Mesothelial cell of epicardium (in vitro differentiated cells): ENCODE measurements around the gene SPATA1. TPM values are rescaled to one million over a fixed set of nuclear protein-coding genes. Genes with fewer than 3 reads are reported as not detected.
"Not testable (repeated sequence)": the region's sequence is repeated elsewhere in the genome, so short reads cannot be mapped to it uniquely, and the experiment has no call there.

ENCODE experiments used
- DNase-seq, 2 experiments: peaks; one replicate each; pipeline ENCODE4 v3.0.0; 2021; ENCODE audit warnings: low spot score in 2 of 2; ENCODE audit not compliant: unreplicated experiment in 2 of 2
- H3K27ac Mint-ChIP-seq: 2 replicates; pipeline ENCODE4 v1.8.0; 2021; ENCODE audit warnings: mixed read lengths
- H3K27me3 Mint-ChIP-seq: 2 replicates; pipeline ENCODE4 v1.8.0; 2021; ENCODE audit warnings: low read depth, mixed read lengths
- H3K36me3 Mint-ChIP-seq: 2 replicates; pipeline ENCODE4 v1.8.0; 2021; ENCODE audit warnings: mixed read lengths
- H3K4me1 Mint-ChIP-seq: 2 replicates; pipeline ENCODE4 v1.8.0; 2021; ENCODE audit warnings: mixed read lengths
- H3K4me3 Mint-ChIP-seq: 2 replicates; pipeline ENCODE4 v1.8.0; 2021; ENCODE audit warnings: mild to moderate bottlenecking, moderate library complexity, mixed read lengths
- H3K9me3 Mint-ChIP-seq: 2 replicates; pipeline ENCODE4 v1.8.0; 2021; ENCODE audit warnings: mixed read lengths
- CTCF ChIP-seq: fragments of 200-600 bp; sonication (generic); IDR thresholded peaks from one replicate; pipeline ENCODE4 v1.5.0; 2021; ENCODE audit warnings: antibody characterized with exemption; ENCODE audit not compliant: unreplicated experiment
- total RNA-seq: library from RNA; stranded (reverse); gene quantifications from 3 replicates; pipeline ENCODE4 v1.2.1, GENCODE V29; 2021

SPATA1 gene
- total RNA-seq, 1 donor from 2014 or later, result 1.2 TPM

DNA sequence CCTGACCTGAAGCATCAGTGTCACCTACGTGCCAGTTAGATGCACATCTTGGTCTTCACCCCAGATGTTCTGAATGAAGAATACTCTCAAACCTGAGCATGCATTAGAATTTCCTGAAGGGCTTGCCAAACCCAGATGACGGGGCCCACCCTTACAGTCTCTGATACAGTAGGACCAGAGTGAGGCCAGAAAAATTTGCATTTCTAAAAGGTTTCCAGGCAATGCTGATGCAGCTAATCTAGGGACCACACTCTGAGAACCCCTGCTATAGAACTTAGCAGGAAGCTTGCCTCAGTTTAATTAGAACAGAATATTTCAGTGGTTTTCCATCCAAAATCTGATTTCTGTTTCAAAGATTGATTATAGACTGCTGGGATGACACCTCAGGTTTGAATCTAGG, 77.9 kb downstream of the SPATA1 start:
- Mint-ChIP-seq H3K9me3 (peaks cover 10% of the 10 kb centered on the region), H3K27ac (no peak overlapping the region)

GRCh38 chr1:84585803-84586202, 79.6 kb downstream of the SPATA1 start:
- TF ChIP-seq CTCF, result no peak

More for the DNA sequence above, 77.9 kb downstream of the SPATA1 start:
- no peaks in the 10 kb centered on the region for H3K27me3 Mint-ChIP-seq
- H3K4me3 Mint-ChIP-seq, result no peak overlapping the region
- H3K36me3 Mint-ChIP-seq, result peaks cover 6% of the 10 kb centered on the region
- no peak for TF ChIP-seq CTCF
- no peak for DNase-seq
- peaks cover 11% of the 10 kb centered on the region for H3K4me1 Mint-ChIP-seq

DNA sequence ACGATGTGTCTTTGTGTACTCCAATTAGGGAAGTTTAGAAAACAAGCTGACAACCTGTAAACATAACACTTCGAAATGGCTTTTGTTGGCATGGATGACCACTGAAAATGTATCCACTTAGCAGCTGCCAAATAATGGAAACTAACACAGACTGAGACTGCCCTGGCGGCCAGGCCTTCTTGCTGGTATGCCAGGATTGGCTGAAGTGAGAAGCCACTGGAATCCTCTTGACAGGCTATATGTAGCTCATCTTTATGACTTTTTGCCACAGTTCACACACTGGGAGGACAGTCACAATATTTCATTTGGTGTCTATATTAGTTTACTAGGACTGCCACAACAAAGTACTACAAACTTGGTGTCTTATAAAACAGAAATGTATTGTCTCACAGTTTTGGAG, 80.9 kb downstream of the SPATA1 start:
- no peak for TF ChIP-seq CTCF
- peaks cover 11% of the 10 kb centered on the region for H3K4me1 Mint-ChIP-seq
- H3K27ac Mint-ChIP-seq, result no peak overlapping the region
- H3K27me3 Mint-ChIP-seq, result no peaks in the 10 kb centered on the region
- H3K36me3 Mint-ChIP-seq, result peaks cover 6% of the 10 kb centered on the region
- H3K4me3 Mint-ChIP-seq, result no peak overlapping the region
- H3K9me3 Mint-ChIP-seq, result peaks cover 31% of the 10 kb centered on the region
- no peak for DNase-seq

More at GRCh38 chr1:84585803-84586202, 79.6 kb downstream of the SPATA1 start:
- peaks cover 11% of the 10 kb centered on the region for H3K4me1 Mint-ChIP-seq
- no peak for DNase-seq
- peaks cover 6% of the 10 kb centered on the region for H3K36me3 Mint-ChIP-seq
- no peak overlapping the region for H3K4me3 Mint-ChIP-seq
- no peak overlapping the region for H3K27ac Mint-ChIP-seq
- peaks cover 22% of the 10 kb centered on the region for H3K9me3 Mint-ChIP-seq
- no peaks in the 10 kb centered on the region for H3K27me3 Mint-ChIP-seq

GRCh38 chr1:84594959-84595358, 88.8 kb downstream of the SPATA1 start:
- H3K9me3 Mint-ChIP-seq, result peaks cover 40% of the 10 kb centered on the region
- not testable (repeated sequence) for H3K4me1 Mint-ChIP-seq, H3K27me3 Mint-ChIP-seq, DNase-seq, H3K27ac Mint-ChIP-seq, H3K36me3 Mint-ChIP-seq, H3K4me3 Mint-ChIP-seq

GRCh38 chr1:84597011-84597410, 90.8 kb downstream of the SPATA1 start:
- Mint-ChIP-seq H3K36me3 (no peaks in the 10 kb centered on the region), H3K4me1 (peaks cover 9% of the 10 kb centered on the region), H3K27ac (no peak overlapping the region), H3K9me3 (peaks cover 25% of the 10 kb centered on the region), H3K27me3 (no peaks in the 10 kb centered on the region), H3K4me3 (no peak overlapping the region)
- no peak for TF ChIP-seq CTCF
- DNase-seq, result no peak

DNA sequence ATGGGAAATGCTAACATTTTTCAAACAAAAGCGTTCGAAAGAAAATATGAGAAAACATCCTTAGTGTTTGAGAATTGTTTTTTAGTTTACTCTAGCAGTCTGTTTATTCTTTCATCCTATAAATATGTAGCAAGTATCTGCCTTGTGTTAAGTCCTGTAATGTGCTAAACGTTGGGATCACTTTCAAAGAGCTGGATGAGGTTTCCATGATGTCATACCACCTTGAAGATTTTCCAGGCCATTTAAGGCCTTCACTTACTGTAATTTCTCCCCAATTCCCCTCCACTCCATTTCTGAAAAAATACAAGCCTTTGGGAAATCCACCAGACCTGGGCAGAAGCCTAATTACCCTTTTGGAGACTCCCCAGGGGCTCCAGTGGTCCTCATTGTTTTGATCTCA, 92.2 kb downstream of the SPATA1 start:
- no peak for TF ChIP-seq CTCF
- H3K27ac Mint-ChIP-seq, result no peak overlapping the region
- H3K4me1 Mint-ChIP-seq, result peaks cover 9% of the 10 kb centered on the region
- H3K36me3 Mint-ChIP-seq, result no peaks in the 10 kb centered on the region
- H3K4me3 Mint-ChIP-seq, result no peak overlapping the region
- DNase-seq, result no peak
- H3K27me3 Mint-ChIP-seq, result no peaks in the 10 kb centered on the region
- peaks cover 24% of the 10 kb centered on the region for H3K9me3 Mint-ChIP-seq
